ENCODE results near the gene ZNF665.
A peak's percentile ranks its signal among the peaks of the same experiment; 100 is the strongest.
"Not testable (repeated sequence)": the region's sequence is repeated elsewhere in the genome, so short reads cannot be mapped to it uniquely, and the experiment has no call there.

Gene ZNF665

DNA sequence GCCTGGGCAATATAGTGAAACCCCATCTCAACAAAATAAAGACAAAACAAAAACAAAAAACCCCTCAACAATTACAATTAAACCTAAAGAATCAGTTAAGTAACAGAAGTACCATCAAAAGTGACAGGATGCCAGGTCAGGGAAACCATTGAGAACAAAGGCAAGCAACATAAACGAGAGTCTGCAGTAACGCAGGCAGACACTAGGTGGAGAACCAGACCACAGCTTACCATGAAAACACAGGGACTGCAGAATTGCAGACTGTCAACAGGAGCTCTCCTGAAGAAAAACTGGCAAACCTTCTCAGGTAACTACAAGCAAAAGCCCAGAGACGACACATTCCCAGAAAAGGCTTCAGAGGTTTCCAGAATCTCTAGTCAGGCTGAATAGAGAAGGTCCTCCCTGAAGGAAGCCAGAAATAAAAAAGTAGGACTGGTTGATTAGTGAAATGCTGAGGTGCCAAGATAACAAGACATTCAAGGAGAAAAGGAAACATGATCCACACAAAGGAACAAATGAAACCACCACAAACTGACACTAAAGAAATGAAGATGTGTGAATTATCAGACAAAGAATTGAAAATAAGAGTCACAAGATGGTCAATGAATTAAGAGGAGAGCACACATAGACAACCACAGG lies 2.2 kb upstream of the ZNF665 start:
- Histone ChIP-seq H3K4me3 (no peak overlapping the region), H3K27ac (no peak overlapping the region)
- TF ChIP-seq, protein P1, sequence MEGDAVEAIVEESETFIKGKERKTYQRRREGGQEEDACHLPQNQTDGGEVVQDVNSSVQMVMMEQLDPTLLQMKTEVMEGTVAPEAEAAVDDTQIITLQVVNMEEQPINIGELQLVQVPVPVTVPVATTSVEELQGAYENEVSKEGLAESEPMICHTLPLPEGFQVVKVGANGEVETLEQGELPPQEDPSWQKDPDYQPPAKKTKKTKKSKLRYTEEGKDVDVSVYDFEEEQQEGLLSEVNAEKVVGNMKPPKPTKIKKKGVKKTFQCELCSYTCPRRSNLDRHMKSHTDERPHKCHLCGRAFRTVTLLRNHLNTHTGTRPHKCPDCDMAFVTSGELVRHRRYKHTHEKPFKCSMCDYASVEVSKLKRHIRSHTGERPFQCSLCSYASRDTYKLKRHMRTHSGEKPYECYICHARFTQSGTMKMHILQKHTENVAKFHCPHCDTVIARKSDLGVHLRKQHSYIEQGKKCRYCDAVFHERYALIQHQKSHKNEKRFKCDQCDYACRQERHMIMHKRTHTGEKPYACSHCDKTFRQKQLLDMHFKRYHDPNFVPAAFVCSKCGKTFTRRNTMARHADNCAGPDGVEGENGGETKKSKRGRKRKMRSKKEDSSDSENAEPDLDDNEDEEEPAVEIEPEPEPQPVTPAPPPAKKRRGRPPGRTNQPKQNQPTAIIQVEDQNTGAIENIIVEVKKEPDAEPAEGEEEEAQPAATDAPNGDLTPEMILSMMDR (IDR thresholded peaks at IDR 0.05), result peak; percentile 57
- DNase-seq (ENCODE audit: low spot score), result peak; percentile 77

DNA sequence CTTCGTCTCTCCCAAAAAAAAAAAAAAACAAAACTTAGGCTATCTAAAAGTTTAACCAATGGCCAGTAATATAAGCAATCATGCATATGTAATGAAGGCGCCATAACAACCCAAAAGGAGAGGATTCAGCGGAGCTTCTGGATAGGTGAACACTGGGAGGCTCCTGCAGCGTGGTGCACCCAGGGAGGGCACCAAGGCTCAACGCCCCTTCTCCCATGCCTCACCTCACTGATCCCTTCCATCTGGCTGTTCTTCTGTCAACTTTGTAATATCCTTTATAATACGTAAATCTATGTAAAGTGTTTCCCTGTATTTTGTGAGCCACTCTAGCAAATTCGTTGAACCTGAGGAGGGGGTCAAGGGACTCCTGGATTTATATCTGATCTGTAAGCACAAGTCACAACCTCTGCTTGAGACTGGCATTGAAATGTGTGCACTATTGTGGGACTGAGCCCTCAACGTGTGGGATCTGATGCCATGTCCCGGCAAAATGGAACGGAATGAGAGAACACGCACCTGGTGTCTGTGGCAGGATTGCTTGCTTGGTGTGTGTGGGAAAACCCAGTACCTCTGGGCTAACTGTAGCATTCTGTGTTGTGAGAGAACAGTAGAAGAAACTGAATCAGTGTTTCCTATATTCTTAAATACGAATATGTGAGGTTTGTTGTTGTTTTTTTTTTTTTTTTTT lies 521 bp upstream of the ZNF665 start:
- no peak overlapping the region for H3K27ac ChIP-seq
- TF ChIP-seq, protein P1 (IDR thresholded peaks at IDR 0.05), result no peak
- no peak for DNase-seq (ENCODE audit: low spot score)
- H3K4me3 ChIP-seq, result peak overlapping the region; percentile 94

DNA sequence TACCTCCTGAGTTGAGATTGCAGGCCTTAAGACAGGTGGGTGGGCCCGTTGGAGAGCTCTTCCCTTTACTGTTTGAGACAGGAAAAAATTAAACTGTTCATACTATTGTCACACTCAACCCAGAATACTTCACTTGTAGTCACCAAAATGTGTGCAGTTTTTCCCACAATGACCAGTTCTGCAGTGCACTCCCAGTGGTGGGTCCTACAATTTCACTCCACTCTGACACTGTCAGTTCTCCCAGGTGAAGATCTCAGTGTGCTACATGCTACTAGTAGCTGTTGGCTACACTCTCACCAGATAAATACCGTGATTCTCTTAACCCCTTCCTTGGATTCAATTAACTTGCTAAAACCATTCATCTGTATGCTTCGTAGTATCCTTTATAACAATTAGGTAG lies 2.9 kb downstream of the ZNF665 start:
- TF ChIP-seq, protein P1 (IDR thresholded peaks at IDR 0.05), result no peak
- DNase-seq (ENCODE audit: low spot score), result no peak
- no peak overlapping the region for H3K27ac ChIP-seq
- no peak overlapping the region for H3K4me3 ChIP-seq

DNA sequence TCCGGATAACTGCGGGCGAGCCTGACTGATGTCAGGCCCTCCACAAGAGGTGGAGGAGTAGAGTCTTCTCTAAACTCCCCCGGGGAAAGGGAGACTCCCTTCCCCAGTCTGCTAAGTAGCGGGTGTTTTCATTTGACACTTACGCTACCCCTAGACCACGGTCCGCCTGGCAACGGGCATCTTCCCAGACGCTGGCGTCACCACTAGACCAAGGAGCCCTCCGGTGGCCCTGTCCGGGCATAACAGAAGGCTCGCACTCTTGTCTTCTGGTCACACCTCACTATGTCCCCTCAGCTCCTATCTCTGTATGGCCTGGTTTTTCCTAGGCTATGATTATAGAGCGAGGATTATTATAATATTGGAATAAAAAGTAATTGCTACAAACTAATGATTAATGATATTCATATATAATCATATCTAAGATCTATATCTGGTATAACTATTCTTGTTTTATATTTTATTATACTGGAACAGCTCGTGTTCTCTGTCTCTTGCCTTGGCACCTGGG lies 3.4 kb downstream of the ZNF665 start:
- not testable (repeated sequence) for H3K4me3 ChIP-seq; DNase-seq (ENCODE audit: low spot score); H3K27ac ChIP-seq

DNA sequence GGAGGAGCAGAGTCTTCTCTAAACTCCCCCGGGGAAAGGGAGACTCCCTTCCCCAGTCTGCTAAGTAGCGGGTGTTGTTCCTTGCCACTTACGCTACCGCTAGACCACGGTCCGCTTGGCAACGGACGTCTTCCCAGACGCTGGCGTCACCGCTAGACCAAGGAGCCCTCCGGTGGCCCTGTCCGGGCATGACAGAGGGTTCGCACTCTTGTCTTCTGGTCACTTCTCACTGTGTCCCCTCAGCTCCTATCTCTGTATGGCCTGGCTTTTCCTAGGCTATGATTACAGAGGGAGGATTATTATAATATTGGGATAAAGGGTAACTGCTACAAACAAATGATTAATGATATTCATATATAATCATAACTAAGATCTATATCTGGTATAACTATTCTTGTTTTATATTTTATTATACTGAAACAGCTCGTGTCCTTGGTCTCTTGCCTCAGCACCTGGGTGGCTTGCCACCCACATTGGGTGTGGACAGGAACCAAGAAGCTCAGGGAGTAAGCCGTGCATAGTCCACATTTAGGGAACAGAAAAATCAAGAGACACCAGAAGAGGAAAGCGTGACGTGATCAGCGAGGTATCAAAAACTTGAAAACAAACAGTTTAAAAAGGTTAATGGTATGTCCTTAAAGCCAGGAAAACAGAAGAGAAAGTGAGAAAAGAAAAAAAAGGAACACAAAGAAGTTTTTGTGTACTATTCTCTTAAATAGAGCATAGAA lies 7.8 kb downstream of the ZNF665 start:
- DNase-seq (ENCODE audit: low spot score); H3K27ac ChIP-seq; H3K4me3 ChIP-seq: not testable (repeated sequence)

DNA sequence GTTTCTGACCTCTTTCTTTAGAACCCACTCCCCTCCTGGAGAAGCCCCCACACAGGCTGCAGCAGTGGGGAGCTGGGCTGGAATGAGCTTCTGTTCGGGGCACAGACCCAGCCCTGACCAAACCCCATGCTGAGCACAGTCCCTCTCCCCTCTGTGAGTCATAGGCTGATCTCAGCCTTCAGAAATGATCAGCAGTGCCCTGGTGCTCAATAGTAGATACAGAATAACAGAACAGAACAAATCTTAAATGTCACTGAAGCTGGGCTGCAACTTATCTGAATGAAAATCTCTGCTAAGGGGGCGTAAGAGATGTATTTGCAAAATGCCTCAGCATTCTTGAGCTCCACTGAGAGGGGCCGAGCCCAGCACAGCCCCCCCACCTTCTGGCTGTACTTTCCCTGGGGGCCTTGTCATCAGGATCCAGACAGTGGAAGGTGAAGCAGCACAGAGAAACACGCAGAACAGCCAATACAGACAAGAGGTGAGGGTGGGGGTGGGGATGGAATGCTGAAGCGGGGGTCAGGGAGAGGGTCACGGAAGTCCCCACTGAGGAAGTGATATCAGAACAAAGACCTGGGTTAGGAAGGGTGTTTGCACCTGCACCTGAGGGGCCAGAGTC lies 9.9 kb downstream of the ZNF665 start:
- Histone ChIP-seq H3K4me3 (no peak overlapping the region), H3K27ac (peak overlapping the region in 1 of 2 donors; percentile 22)
- TF ChIP-seq, protein P1 (IDR thresholded peaks at IDR 0.05), result no peak
- no peak for DNase-seq (ENCODE audit: low spot score)

DNA sequence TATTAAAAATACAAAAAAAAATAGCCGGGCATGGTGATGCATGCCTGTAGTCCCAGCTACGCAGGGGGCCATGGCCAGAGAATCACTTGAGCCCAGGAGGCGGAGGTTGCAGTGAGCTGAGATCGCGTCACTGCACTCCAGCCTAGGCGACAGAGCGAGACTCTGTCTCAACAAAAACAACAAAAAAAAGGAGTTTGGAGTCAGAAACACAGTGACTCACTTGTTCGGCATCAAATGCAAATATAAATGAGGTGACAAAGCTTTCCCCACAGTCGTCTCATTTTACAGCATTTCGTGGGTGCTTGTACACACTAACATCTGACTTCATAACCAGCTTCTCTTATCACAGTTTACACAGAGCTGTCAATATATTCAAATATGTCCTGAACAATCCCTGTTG lies 11.0 kb downstream of the ZNF665 start:
- TF ChIP-seq, protein P1 (IDR thresholded peaks at IDR 0.05), result no peak
- Histone ChIP-seq H3K27ac (no peak overlapping the region), H3K4me3 (no peak overlapping the region)
- DNase-seq (ENCODE audit: low spot score), result no peak
